ENCODE results near the gene AURKB. TPM values are rescaled to one million over a fixed set of nuclear protein-coding genes. Genes with fewer than 3 reads are reported as not detected.

Gene AURKB
- total and polyA plus RNA-seq, 2 of the 13 experiments (the other 11 are each of a cell fraction or from before 2014, with no cell fraction given) = 29.5 to 75.3 TPM

DNA sequence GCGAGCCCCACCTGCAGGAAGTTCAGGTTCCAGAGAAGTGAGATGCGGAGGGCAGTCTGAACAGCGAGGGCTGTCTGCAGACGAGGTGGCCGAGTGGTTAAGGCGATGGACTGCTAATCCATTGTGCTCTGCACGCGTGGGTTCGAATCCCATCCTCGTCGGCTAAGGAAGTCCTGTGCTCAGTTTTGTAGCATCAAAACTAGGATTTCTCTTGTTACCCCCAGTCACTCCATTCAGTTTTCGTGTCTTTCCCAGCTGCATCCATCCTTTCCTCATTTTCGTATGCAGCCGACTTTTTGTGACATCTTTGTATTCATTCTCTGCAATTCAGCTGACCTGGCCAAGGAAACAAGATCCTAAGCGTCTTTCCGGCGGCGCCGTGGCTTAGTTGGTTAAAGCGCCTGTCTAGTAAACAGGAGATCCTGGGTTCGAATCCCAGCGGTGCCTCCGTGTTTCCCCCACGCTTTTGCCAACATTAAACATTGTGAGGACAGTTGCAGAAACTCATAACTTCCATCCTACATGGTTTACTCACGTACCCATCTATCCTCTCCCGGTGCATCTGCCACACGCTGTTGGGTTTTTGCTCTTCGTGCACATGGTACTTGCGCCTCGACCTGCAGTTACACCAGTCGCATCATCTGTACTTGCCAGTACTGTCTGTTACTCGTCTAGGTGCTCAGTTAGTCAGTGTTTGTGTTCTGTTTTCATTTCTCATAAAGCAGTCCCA, 23.4 kb downstream of the AURKB start (continued):
- TF ChIP-seq, protein P1, sequence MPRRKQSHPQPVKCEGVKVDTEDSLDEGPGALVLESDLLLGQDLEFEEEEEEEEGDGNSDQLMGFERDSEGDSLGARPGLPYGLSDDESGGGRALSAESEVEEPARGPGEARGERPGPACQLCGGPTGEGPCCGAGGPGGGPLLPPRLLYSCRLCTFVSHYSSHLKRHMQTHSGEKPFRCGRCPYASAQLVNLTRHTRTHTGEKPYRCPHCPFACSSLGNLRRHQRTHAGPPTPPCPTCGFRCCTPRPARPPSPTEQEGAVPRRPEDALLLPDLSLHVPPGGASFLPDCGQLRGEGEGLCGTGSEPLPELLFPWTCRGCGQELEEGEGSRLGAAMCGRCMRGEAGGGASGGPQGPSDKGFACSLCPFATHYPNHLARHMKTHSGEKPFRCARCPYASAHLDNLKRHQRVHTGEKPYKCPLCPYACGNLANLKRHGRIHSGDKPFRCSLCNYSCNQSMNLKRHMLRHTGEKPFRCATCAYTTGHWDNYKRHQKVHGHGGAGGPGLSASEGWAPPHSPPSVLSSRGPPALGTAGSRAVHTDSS (CRISPR knock-in tag; conservative IDR thresholded peaks at IDR 0.05) = peak; percentile 92; the same call in 1 of the 2 replicates
- TF ChIP-seq ZNF234 (CRISPR knock-in tag; conservative IDR thresholded peaks at IDR 0.05) (no peak), ZNF766 (CRISPR knock-in tag; IDR thresholded peaks at IDR 0.05; ENCODE audit: borderline replicate concordance) (no peak; the same call in 1 of the 2 replicates), ZNF329 (CRISPR knock-in tag; IDR thresholded peaks at IDR 0.05; ENCODE audit: low read depth) (peak; percentile 58; the same call in 1 of the 2 replicates), ZNF674 (CRISPR knock-in tag; IDR thresholded peaks at IDR 0.05; ENCODE audit: low read depth) (no peak), ZNF24 (IDR thresholded peaks at IDR 0.05) (peak; percentile 96), MED1 (CRISPR knock-in tag; IDR thresholded peaks at IDR 0.05) (peak; percentile 48; the same call in 1 of the 2 replicates), JUN (CRISPR knock-in tag; IDR thresholded peaks at IDR 0.05) (no peak), ZC3H4 (CRISPR knock-in tag; IDR thresholded peaks at IDR 0.05; ENCODE audit: borderline replicate concordance) (no peak), IKZF1 (IDR thresholded peaks at IDR 0.05) (no peak), FOSL2 (CRISPR knock-in tag; IDR thresholded peaks at IDR 0.05) (peak; percentile 46; the same call in 1 of the 2 replicates), ESRRA (CRISPR knock-in tag; IDR thresholded peaks at IDR 0.05; ENCODE audit: low read depth) (peak; percentile 25; the same call in 1 of the 2 replicates), PITX1 (CRISPR knock-in tag; IDR thresholded peaks at IDR 0.05) (peak; percentile 76; the same call in 1 of the 2 replicates), ZNF460 (CRISPR knock-in tag; IDR thresholded peaks at IDR 0.05; ENCODE audit: borderline replicate concordance) (no peak), ZFP36L2 (CRISPR knock-in tag; IDR thresholded peaks at IDR 0.05) (0 out of 2 replicates have a peak, but pooled peaks have one; percentile 66), CC2D1A (CRISPR knock-in tag; IDR thresholded peaks at IDR 0.05) (no peak), REL (CRISPR knock-in tag; conservative IDR thresholded peaks at IDR 0.05) (no peak), XRCC5 (optimal IDR thresholded peaks at IDR 0.05; ENCODE audit: low read length) (no peak)
- TF ChIP-seq, protein P2, sequence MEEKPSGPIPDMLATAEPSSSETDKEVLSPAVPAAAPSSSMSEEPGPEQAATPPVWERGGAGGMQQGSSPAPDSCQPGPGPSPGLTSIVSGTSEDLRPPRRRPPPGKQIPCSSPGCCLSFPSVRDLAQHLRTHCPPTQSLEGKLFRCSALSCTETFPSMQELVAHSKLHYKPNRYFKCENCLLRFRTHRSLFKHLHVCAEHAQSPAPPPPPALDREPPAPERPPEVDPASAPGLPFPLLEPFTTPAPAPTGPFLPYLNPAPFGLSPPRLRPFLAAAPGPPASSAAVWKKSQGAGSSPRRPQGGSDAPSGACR (CRISPR knock-in tag; IDR thresholded peaks at IDR 0.05) = peak; percentile 46; the same call in 1 of the 2 replicates
- TF ChIP-seq, protein P3, sequence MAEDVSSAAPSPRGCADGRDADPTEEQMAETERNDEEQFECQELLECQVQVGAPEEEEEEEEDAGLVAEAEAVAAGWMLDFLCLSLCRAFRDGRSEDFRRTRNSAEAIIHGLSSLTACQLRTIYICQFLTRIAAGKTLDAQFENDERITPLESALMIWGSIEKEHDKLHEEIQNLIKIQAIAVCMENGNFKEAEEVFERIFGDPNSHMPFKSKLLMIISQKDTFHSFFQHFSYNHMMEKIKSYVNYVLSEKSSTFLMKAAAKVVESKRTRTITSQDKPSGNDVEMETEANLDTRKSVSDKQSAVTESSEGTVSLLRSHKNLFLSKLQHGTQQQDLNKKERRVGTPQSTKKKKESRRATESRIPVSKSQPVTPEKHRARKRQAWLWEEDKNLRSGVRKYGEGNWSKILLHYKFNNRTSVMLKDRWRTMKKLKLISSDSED (CRISPR knock-in tag; IDR thresholded peaks at IDR 0.05) = no peak
- TF ChIP-seq, protein P4, sequence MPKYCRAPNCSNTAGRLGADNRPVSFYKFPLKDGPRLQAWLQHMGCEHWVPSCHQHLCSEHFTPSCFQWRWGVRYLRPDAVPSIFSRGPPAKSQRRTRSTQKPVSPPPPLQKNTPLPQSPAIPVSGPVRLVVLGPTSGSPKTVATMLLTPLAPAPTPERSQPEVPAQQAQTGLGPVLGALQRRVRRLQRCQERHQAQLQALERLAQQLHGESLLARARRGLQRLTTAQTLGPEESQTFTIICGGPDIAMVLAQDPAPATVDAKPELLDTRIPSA (CRISPR knock-in tag; IDR thresholded peaks at IDR 0.05; ENCODE audit: borderline replicate concordance) = no peak
- TF ChIP-seq, protein P5, sequence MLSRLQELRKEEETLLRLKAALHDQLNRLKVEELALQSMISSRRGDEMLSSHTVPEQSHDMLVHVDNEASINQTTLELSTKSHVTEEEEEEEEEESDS (CRISPR knock-in tag; IDR thresholded peaks at IDR 0.05; ENCODE audit: borderline replicate concordance) = 0 out of 2 replicates have a peak, but pooled peaks have one; percentile 36
- TF ChIP-seq, protein P6, sequence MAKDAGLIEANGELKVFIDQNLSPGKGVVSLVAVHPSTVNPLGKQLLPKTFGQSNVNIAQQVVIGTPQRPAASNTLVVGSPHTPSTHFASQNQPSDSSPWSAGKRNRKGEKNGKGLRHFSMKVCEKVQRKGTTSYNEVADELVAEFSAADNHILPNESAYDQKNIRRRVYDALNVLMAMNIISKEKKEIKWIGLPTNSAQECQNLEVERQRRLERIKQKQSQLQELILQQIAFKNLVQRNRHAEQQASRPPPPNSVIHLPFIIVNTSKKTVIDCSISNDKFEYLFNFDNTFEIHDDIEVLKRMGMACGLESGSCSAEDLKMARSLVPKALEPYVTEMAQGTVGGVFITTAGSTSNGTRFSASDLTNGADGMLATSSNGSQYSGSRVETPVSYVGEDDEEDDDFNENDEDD (CRISPR knock-in tag; IDR thresholded peaks at IDR 0.05; ENCODE audit: borderline replicate concordance) = no peak
- TF ChIP-seq, protein P7, sequence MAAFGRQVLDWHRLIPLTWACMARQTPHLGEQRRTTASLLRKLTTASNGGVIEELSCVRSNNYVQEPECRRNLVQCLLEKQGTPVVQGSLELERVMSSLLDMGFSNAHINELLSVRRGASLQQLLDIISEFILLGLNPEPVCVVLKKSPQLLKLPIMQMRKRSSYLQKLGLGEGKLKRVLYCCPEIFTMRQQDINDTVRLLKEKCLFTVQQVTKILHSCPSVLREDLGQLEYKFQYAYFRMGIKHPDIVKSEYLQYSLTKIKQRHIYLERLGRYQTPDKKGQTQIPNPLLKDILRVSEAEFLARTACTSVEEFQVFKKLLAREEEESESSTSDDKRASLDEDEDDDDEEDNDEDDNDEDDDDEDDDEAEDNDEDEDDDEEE (CRISPR knock-in tag; IDR thresholded peaks at IDR 0.05) = peak; percentile 3; the same call in 1 of the 2 replicates

All from HepG2 (cell line).